22Rv1 (cell line): ENCODE data around the gene ZCCHC9.

Source experiments
- ZFX ChIP-seq: fragments of 450-650 bp; IDR thresholded peaks from 2 replicates; pipeline ENCODE4 v1.6.1; 2017; ENCODE audit warnings: antibody characterized with exemption, borderline replicate concordance
- TF ChIP-seq, protein P1 (sequence below): fragments of 450-650 bp; IDR thresholded peaks from 2 replicates; pipeline ENCODE4 v1.5.1; 2017; ENCODE audit warnings: mild to moderate bottlenecking

DNA sequence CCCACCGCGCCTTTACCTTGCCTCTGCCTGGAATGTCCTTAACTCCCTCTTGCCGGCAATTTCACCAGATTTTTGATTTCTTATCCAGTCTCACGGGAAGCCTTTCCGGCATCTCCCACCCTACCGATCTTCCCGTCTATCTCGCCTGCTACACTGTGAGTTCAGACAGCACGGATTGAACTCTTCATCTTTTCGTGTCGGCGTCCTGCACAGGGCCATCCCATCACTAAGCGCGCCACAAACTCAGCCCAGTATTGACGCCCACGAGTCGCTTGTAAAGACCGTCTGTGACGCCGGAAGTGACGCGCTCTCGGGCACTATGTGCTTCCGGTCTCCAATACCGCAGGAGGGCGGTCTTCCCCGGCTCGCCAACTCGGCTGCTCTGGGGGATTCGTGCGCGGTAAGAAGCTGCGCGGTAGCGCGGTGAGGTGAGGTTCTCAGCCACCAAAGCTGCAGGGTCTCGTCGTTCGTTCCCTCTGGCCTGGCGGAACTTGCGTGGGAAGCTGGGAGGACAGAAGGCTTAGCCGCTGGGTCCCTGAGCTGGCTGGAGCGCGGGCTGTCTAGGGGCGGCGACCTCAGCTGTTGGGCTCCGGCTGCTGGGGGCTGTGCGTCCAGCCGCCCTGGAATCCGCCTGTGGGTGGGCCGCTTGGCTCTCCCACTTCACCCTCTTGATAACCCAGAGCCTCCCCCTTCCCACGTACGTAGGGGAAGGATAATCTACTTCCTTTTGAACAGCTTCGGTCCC lies at the start of gene ZCCHC9:
- TF ChIP-seq, protein P1, sequence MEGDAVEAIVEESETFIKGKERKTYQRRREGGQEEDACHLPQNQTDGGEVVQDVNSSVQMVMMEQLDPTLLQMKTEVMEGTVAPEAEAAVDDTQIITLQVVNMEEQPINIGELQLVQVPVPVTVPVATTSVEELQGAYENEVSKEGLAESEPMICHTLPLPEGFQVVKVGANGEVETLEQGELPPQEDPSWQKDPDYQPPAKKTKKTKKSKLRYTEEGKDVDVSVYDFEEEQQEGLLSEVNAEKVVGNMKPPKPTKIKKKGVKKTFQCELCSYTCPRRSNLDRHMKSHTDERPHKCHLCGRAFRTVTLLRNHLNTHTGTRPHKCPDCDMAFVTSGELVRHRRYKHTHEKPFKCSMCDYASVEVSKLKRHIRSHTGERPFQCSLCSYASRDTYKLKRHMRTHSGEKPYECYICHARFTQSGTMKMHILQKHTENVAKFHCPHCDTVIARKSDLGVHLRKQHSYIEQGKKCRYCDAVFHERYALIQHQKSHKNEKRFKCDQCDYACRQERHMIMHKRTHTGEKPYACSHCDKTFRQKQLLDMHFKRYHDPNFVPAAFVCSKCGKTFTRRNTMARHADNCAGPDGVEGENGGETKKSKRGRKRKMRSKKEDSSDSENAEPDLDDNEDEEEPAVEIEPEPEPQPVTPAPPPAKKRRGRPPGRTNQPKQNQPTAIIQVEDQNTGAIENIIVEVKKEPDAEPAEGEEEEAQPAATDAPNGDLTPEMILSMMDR, result peak; percentile 32
- no peak for TF ChIP-seq ZFX
